ENCODE results near the gene IRGQ.
"Not testable (repeated sequence)": the region's sequence is repeated elsewhere in the genome, so short reads cannot be mapped to it uniquely, and the experiment has no call there.

Gene IRGQ

DNA sequence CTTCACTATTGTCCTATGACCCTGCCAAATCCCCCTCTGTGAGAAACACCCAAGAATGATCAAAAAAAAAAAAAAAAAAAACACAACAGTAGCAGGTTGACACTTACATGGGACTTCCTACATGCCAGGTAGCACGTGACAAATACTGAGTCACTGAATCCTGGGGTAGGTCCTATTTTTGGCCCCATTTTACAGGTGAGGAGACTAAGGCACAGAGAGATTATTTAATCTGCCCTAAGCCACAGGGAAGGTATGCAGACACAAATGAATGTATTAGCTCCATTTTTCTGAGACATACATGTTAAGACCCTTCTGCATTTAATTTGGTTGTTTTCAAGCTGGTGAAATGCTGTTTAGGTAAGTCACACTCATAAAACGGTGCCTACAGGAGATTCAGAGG, 47.2 kb downstream of the IRGQ start:
- Histone ChIP-seq H3K79me1 (ENCODE audit: low read length) (no peaks in the 10 kb centered on the region), H2BK120ac (ENCODE audit: insufficient read depth, low read length, poor library complexity) (no peak overlapping the region), H4K91ac (ENCODE audit: low read depth, low read length) (no peak overlapping the region), H3K4me1 (ENCODE audit: control insufficient read depth in 1 of 2, insufficient read depth in 2 of 2, low read length in 2 of 2) (no peaks in the 10 kb centered on the region), H3K36me3 (ENCODE audit: control insufficient read depth in 1 of 2, insufficient read depth in 2 of 2, low read length in 2 of 2) (peaks cover 58 to 69% of the 10 kb centered on the region in 2 experiments), H3K18ac (ENCODE audit: low read length) (no peak overlapping the region), H2BK12ac (ENCODE audit: low read length) (no peak overlapping the region), H3K14ac (ENCODE audit: low read length) (no peak overlapping the region), H3K4ac (ENCODE audit: low read depth, low read length) (no peak overlapping the region), H3K79me2 (ENCODE audit: control insufficient read depth, insufficient read depth, low read length, poor library complexity) (no peaks in the 10 kb centered on the region), H4K8ac (ENCODE audit: low read depth, low read length) (no peak overlapping the region), H3K4me2 (ENCODE audit: low read length) (no peak overlapping the region), H2AK5ac (ENCODE audit: low read length) (no peak overlapping the region), H3K4me3 (ENCODE audit: low read depth, low read length) (no peak overlapping the region), H4K12ac (ENCODE audit: low read depth, low read length) (no peak overlapping the region), H3K9me3 (ENCODE audit: insufficient read depth, low read depth, low read length) (peaks cover 3% of the 10 kb centered on the region), H3K27me3 (ENCODE audit: insufficient read depth, low read length) (no peaks in the 10 kb centered on the region), H3K9ac (ENCODE audit: low read length) (no peak overlapping the region), H3K27ac (ENCODE audit: low read depth, low read length) (no peak overlapping the region), H2BK5ac (ENCODE audit: low read depth, low read length, poor library complexity) (no peak overlapping the region), H3K23ac (ENCODE audit: low read length) (no peak overlapping the region), H2AFZ (ENCODE audit: insufficient read depth, low read length, poor library complexity) (no peak overlapping the region)
- DNase-seq: no peak
- WGBS (ENCODE audit: extremely low coverage, insufficient coverage, insufficient read length): no CpG with 5 or more reads among the region's 2 CpGs

- H3K4me2 ChIP-seq (ENCODE audit: low read length); H3K27ac ChIP-seq (ENCODE audit: low read depth, low read length); H3K18ac ChIP-seq (ENCODE audit: low read length); H3K27me3 ChIP-seq (ENCODE audit: insufficient read depth, low read length); H3K4me1 ChIP-seq (ENCODE audit: control insufficient read depth in 1 of 2, insufficient read depth in 2 of 2, low read length in 2 of 2); H4K91ac ChIP-seq (ENCODE audit: low read depth, low read length); H3K79me1 ChIP-seq (ENCODE audit: low read length); H2AK5ac ChIP-seq (ENCODE audit: low read length); H2BK120ac ChIP-seq (ENCODE audit: insufficient read depth, low read length, poor library complexity); H3K9ac ChIP-seq (ENCODE audit: low read length); DNase-seq; H3K79me2 ChIP-seq (ENCODE audit: control insufficient read depth, insufficient read depth, low read length, poor library complexity); H3K4me3 ChIP-seq (ENCODE audit: low read depth, low read length); H2BK12ac ChIP-seq (ENCODE audit: low read length); H3K14ac ChIP-seq (ENCODE audit: low read length); H3K23ac ChIP-seq (ENCODE audit: low read length); H4K12ac ChIP-seq (ENCODE audit: low read depth, low read length); H3K9me3 ChIP-seq (ENCODE audit: insufficient read depth, low read depth, low read length); H3K4ac ChIP-seq (ENCODE audit: low read depth, low read length); H2AFZ ChIP-seq (ENCODE audit: insufficient read depth, low read length, poor library complexity); H4K8ac ChIP-seq (ENCODE audit: low read depth, low read length); H2BK5ac ChIP-seq (ENCODE audit: low read depth, low read length, poor library complexity): not testable (repeated sequence)
- peaks cover 59 to 69% of the 10 kb centered on the region in 2 experiments for H3K36me3 ChIP-seq (ENCODE audit: control insufficient read depth in 1 of 2, insufficient read depth in 2 of 2, low read length in 2 of 2)
- WGBS (ENCODE audit: extremely low coverage, insufficient coverage, insufficient read length): no CpG with 5 or more reads among the region's 24 CpGs
Measured at GRCh38 chr19:43547926-43548325, 48.0 kb downstream of the IRGQ start.

DNA sequence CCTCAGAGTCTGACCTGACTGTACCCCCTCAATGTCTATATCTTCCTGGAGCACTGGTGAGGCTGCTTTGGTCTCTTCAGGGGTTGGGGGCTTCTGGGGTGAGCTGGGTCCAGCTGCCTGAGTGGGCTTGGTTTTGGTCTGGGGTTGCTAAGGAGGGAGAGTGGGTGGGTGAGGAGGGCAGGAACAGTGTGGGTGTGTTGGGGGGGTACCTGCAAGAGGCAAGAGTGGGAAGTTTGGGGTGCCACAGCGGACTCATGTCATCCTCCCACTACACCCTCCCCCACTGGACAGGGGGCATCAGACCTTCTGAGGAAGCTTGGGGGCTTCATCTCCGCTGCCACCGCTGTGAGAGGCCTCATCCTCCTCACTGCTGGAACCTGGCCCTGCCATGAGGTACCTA, 49.4 kb downstream of the IRGQ start:
- Histone ChIP-seq H3K9me3 (ENCODE audit: insufficient read depth, low read depth, low read length) (peaks cover 4% of the 10 kb centered on the region), H3K9ac (ENCODE audit: low read length) (no peak overlapping the region), H3K36me3 (ENCODE audit: control insufficient read depth in 1 of 2, insufficient read depth in 2 of 2, low read length in 2 of 2) (peaks cover 54 to 69% of the 10 kb centered on the region in 2 experiments), H3K27me3 (ENCODE audit: insufficient read depth, low read length) (no peaks in the 10 kb centered on the region), H3K4me1 (ENCODE audit: control insufficient read depth in 1 of 2, insufficient read depth in 2 of 2, low read length in 2 of 2) (no peaks in the 10 kb centered on the region), H3K4me3 (ENCODE audit: low read depth, low read length) (no peak overlapping the region), H3K4ac (ENCODE audit: low read depth, low read length) (no peak overlapping the region), H4K8ac (ENCODE audit: low read depth, low read length) (no peak overlapping the region), H3K79me2 (ENCODE audit: control insufficient read depth, insufficient read depth, low read length, poor library complexity) (no peaks in the 10 kb centered on the region), H2AFZ (ENCODE audit: insufficient read depth, low read length, poor library complexity) (no peak overlapping the region), H4K12ac (ENCODE audit: low read depth, low read length) (no peak overlapping the region), H3K23ac (ENCODE audit: low read length) (no peak overlapping the region), H3K14ac (ENCODE audit: low read length) (no peak overlapping the region), H2AK5ac (ENCODE audit: low read length) (no peak overlapping the region), H3K4me2 (ENCODE audit: low read length) (no peak overlapping the region), H4K91ac (ENCODE audit: low read depth, low read length) (no peak overlapping the region), H3K79me1 (ENCODE audit: low read length) (no peaks in the 10 kb centered on the region), H3K27ac (ENCODE audit: low read depth, low read length) (no peak overlapping the region), H2BK5ac (ENCODE audit: low read depth, low read length, poor library complexity) (no peak overlapping the region), H3K18ac (ENCODE audit: low read length) (no peak overlapping the region), H2BK12ac (ENCODE audit: low read length) (no peak overlapping the region), H2BK120ac (ENCODE audit: insufficient read depth, low read length, poor library complexity) (no peak overlapping the region)
- DNase-seq: no peak
- WGBS (ENCODE audit: extremely low coverage, insufficient coverage, insufficient read length): no CpG with 5 or more reads among the region's 3 CpGs

DNA sequence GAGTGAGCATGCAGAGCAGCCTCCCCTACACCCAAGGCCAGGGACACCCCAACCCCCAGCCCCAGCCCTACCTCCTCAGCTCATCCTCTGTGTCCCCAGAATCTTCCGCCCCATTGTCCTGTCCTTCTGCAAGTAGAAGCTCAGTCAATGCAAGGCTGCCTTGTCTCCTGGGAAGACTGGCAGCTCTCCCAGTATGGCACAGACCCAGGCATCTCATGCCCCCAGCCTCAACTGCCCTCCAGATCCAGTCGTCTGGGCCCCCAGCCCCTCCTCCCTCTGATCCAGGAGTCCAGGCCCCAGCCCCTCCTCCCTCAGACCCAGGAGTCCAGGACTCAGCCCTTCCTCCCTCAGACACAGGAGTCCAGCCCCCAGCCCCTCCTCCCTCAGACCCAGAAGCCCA, 50.0 kb downstream of the IRGQ start:
- no peaks in the 10 kb centered on the region for H3K79me1 ChIP-seq (ENCODE audit: low read length)
- no peak overlapping the region for H3K4ac ChIP-seq (ENCODE audit: low read depth, low read length)
- no peak overlapping the region for H4K91ac ChIP-seq (ENCODE audit: low read depth, low read length)
- H3K4me3 ChIP-seq (ENCODE audit: low read depth, low read length): no peak overlapping the region
- no peaks in the 10 kb centered on the region for H3K4me1 ChIP-seq (ENCODE audit: control insufficient read depth in 1 of 2, insufficient read depth in 2 of 2, low read length in 2 of 2)
- no peak overlapping the region for H3K9ac ChIP-seq (ENCODE audit: low read length)
- no peak overlapping the region for H2AK5ac ChIP-seq (ENCODE audit: low read length)
- H3K9me3 ChIP-seq (ENCODE audit: insufficient read depth, low read depth, low read length): peaks cover 4% of the 10 kb centered on the region
- H3K4me2 ChIP-seq (ENCODE audit: low read length): no peak overlapping the region
- no peak overlapping the region for H4K8ac ChIP-seq (ENCODE audit: low read depth, low read length)
- no peak overlapping the region for H3K27ac ChIP-seq (ENCODE audit: low read depth, low read length)
- no peaks in the 10 kb centered on the region for H3K27me3 ChIP-seq (ENCODE audit: insufficient read depth, low read length)
- H3K14ac ChIP-seq (ENCODE audit: low read length): no peak overlapping the region
- no peak overlapping the region for H3K18ac ChIP-seq (ENCODE audit: low read length)
- no peak overlapping the region for H2AFZ ChIP-seq (ENCODE audit: insufficient read depth, low read length, poor library complexity)
- no peaks in the 10 kb centered on the region for H3K79me2 ChIP-seq (ENCODE audit: control insufficient read depth, insufficient read depth, low read length, poor library complexity)
- H2BK12ac ChIP-seq (ENCODE audit: low read length): no peak overlapping the region
- DNase-seq: no peak
- H4K12ac ChIP-seq (ENCODE audit: low read depth, low read length): no peak overlapping the region
- no peak overlapping the region for H2BK5ac ChIP-seq (ENCODE audit: low read depth, low read length, poor library complexity)
- no CpG with 5 or more reads among the region's 2 CpGs for WGBS (ENCODE audit: extremely low coverage, insufficient coverage, insufficient read length)
- H3K23ac ChIP-seq (ENCODE audit: low read length): no peak overlapping the region
- peaks cover 53 to 68% of the 10 kb centered on the region in 2 experiments for H3K36me3 ChIP-seq (ENCODE audit: control insufficient read depth in 1 of 2, insufficient read depth in 2 of 2, low read length in 2 of 2)
- no peak overlapping the region for H2BK120ac ChIP-seq (ENCODE audit: insufficient read depth, low read length, poor library complexity)
